Keratinocyte (primary cell): ENCODE data around the gene C21orf58. TPM values are rescaled to one million over a fixed set of nuclear protein-coding genes. Genes with fewer than 3 reads are reported as not detected.

Experiments
- DNase-seq: peaks from one replicate; pipeline ENCODE4 v3.0.0-alpha.2; 2011; ENCODE audit warnings: low read depth, missing footprints, low spot score
- FAIRE-seq: peaks from 2 replicates; lab custom pipeline; 2011; peaks lifted over from hg19 to GRCh38; lab: Jason Lieb, UNC
- H2AFZ ChIP-seq: 2 replicates; pipeline ENCODE4 v1.6.0; 2012; ENCODE audit warnings: low read length, control low read depth, inconsistent platforms; ENCODE audit not compliant: control insufficient read depth
- H3K27ac ChIP-seq: 2 replicates; pipeline ENCODE4 v1.5.1; 2011; ENCODE audit warnings: low read length; ENCODE audit not compliant: control insufficient read depth, insufficient read depth
- H3K27me3 ChIP-seq: 3 replicates; pipeline ENCODE4 v1.6.0; 2011; ENCODE audit warnings: low read length; ENCODE audit not compliant: control insufficient read depth, insufficient read depth; ENCODE audit errors: extremely low read depth
- H3K36me3 ChIP-seq, 2 experiments: 2 replicates in 1 of 2; 3 replicates in 1 of 2; pipeline ENCODE4 v1.5.1; 2011; ENCODE audit warnings: low read length in 2 of 2, mild to moderate bottlenecking in 1 of 2; ENCODE audit not compliant: control insufficient read depth in 2 of 2, insufficient read depth in 2 of 2; ENCODE audit errors: extremely low read depth in 1 of 2
- H3K4me1 ChIP-seq: 3 replicates; pipeline ENCODE4 v1.5.1; 2011; ENCODE audit warnings: low read length; ENCODE audit not compliant: control insufficient read depth, insufficient read depth; ENCODE audit errors: extremely low read depth
- H3K4me2 ChIP-seq: 3 replicates; pipeline ENCODE4 v1.6.0; 2011; ENCODE audit warnings: low read depth, low read length; ENCODE audit not compliant: control insufficient read depth, insufficient read depth; ENCODE audit errors: extremely low read depth
- H3K4me3 ChIP-seq, 3 experiments: fragments of 200-600 bp in 1 of 3; sonication (generic) in 1 of 3; 2 replicates in 2 of 3; 3 replicates in 1 of 3; pipeline ENCODE4 v1.5.1; 2011 to 2016; ENCODE audit warnings: low read length in 3 of 3, mild to moderate bottlenecking in 3 of 3, control low read depth in 2 of 3, inconsistent platforms in 1 of 3, low read depth in 1 of 3, mixed read lengths in 1 of 3, mixed run types in 1 of 3, moderate library complexity in 1 of 3; ENCODE audit not compliant: control insufficient read depth in 2 of 3, insufficient read depth in 2 of 3; ENCODE audit errors: extremely low read depth in 1 of 3
- H3K79me2 ChIP-seq: 2 replicates; pipeline ENCODE4 v1.6.0; 2012; ENCODE audit warnings: low read length; ENCODE audit not compliant: control insufficient read depth, insufficient read depth
- H3K9ac ChIP-seq: 3 replicates; pipeline ENCODE4 v1.6.0; 2011; ENCODE audit warnings: low read length; ENCODE audit not compliant: control insufficient read depth, insufficient read depth; ENCODE audit errors: extremely low read depth
- H3K9me1 ChIP-seq: 3 replicates; pipeline ENCODE4 v1.6.0; 2011; ENCODE audit warnings: low read length; ENCODE audit not compliant: control insufficient read depth, insufficient read depth; ENCODE audit errors: extremely low read depth
- H3K9me3 ChIP-seq: 2 replicates; pipeline ENCODE4 v1.5.1; 2012; ENCODE audit warnings: low read depth, low read length; ENCODE audit not compliant: control insufficient read depth
- H4K20me1 ChIP-seq: 3 replicates; pipeline ENCODE4 v1.6.0; 2011; ENCODE audit warnings: low read length; ENCODE audit not compliant: control insufficient read depth, insufficient read depth; ENCODE audit errors: extremely low read depth
- EZH2 ChIP-seq: IDR thresholded peaks from one replicate; pipeline ENCODE4 v1.6.1; 2012; ENCODE audit warnings: inconsistent platforms, mild to moderate bottlenecking, low read length, moderate library complexity
- dilution Hi-C: fragments of 300-500 bp; cut with MboI; formaldehyde crosslinking; loops from one replicate; pipeline ENCODE4 v1.7.0; 2020; ENCODE audit warnings: low sequenced_read_pairs; ENCODE audit not compliant: extremely low pct_ligation_motif_present
- polyA plus RNA-seq, 5 experiments: library from polyadenylated mRNA; depleted of rRNA in 3 of 5; stranded (reverse) in 3 of 5; stranded (forward) in 1 of 5; unstranded in 1 of 5; fragments of >200 nt; gene quantifications; 1 replicate in 1 of 5; 2 replicates in 3 of 5; 3 replicates in 1 of 5; pipeline versions ENCODE4 v1.2.1 to v1.2.3, GENCODE V29; 2011 to 2012; ENCODE audit warnings: missing spikeins in 2 of 5, low read depth in 1 of 5, low replicate concordance in 1 of 5
- TF ChIP-seq, protein P1 (sequence below), 3 experiments: IDR thresholded peaks in 1 of 3; conservative IDR thresholded peaks in 1 of 3; optimal IDR thresholded peaks in 1 of 3; 2 replicates in 2 of 3; 3 replicates in 1 of 3; pipeline versions ENCODE3 to v1.5.1; 2011; ENCODE audit warnings: low read length in 3 of 3, mild to moderate bottlenecking in 3 of 3, moderate library complexity in 2 of 3, control low read depth in 1 of 3, inconsistent platforms in 1 of 3; ENCODE audit not compliant: insufficient read depth in 2 of 3; ENCODE audit errors: extremely low read depth in 1 of 3

C21orf58 gene
- polyA plus RNA-seq, 1 donor (not counting 4 experiments of a cell fraction or from before 2014, with no cell fraction given): 1.2 TPM

GRCh38 chr21:46356494-46357334, 33.0 kb upstream of the C21orf58 start:
- no peaks in the 10 kb centered on the region for H4K20me1 ChIP-seq
- peaks cover 27 to 42% of the 10 kb centered on the region in 2 experiments for H3K36me3 ChIP-seq
- H3K4me3 ChIP-seq: no peak overlapping the region
- H3K27ac ChIP-seq: no peak overlapping the region
- DNase-seq (no peak), FAIRE-seq (no peak)
- H2AFZ ChIP-seq: no peak overlapping the region
- dilution Hi-C loops: no loop called here
- TF ChIP-seq EZH2: no peak
- TF ChIP-seq, protein P1, sequence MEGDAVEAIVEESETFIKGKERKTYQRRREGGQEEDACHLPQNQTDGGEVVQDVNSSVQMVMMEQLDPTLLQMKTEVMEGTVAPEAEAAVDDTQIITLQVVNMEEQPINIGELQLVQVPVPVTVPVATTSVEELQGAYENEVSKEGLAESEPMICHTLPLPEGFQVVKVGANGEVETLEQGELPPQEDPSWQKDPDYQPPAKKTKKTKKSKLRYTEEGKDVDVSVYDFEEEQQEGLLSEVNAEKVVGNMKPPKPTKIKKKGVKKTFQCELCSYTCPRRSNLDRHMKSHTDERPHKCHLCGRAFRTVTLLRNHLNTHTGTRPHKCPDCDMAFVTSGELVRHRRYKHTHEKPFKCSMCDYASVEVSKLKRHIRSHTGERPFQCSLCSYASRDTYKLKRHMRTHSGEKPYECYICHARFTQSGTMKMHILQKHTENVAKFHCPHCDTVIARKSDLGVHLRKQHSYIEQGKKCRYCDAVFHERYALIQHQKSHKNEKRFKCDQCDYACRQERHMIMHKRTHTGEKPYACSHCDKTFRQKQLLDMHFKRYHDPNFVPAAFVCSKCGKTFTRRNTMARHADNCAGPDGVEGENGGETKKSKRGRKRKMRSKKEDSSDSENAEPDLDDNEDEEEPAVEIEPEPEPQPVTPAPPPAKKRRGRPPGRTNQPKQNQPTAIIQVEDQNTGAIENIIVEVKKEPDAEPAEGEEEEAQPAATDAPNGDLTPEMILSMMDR (optimal IDR thresholded peaks at IDR 0.05 in 1 of 3, IDR thresholded peaks at IDR 0.05 in 1 of 3, conservative IDR thresholded peaks at IDR 0.05 in 1 of 3; ENCODE audit: extremely low read depth in 1 of 3, insufficient read depth in 2 of 3, low read length in 3 of 3): no peak
- no peaks in the 10 kb centered on the region for H3K4me1 ChIP-seq
- H3K79me2 ChIP-seq: no peaks in the 10 kb centered on the region
- H3K9me3 ChIP-seq: no peaks in the 10 kb centered on the region
- H3K27me3 ChIP-seq: no peaks in the 10 kb centered on the region
- no peak overlapping the region for H3K9ac ChIP-seq
- no peaks in the 10 kb centered on the region for H3K9me1 ChIP-seq
- H3K4me2 ChIP-seq: no peak overlapping the region

DNA sequence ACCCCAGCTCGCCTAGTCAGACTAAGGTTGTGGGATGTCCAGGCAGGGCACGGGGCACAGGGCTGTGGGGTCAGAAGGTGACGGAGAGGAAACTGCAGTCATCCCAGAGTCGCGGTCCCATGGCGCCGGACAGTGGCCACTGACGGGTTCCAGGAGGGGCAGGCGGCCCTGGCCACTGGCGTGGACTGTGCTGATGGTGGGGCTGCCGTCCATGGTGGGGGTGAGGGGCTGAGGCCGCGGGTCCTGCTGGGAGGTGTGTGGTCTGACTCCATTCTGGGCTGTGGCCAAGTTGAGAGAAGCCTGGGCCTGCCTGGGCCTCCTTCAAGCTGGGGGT, 32.3 kb upstream of the C21orf58 start:
- no peak for DNase-seq
- dilution Hi-C loops: no loop called here
- Histone ChIP-seq H3K9ac (no peak overlapping the region), H3K27ac (no peak overlapping the region), H3K9me1 (no peaks in the 10 kb centered on the region), H3K79me2 (no peaks in the 10 kb centered on the region), H3K9me3 (no peaks in the 10 kb centered on the region), H3K4me2 (no peak overlapping the region), H4K20me1 (no peaks in the 10 kb centered on the region), H2AFZ (no peak overlapping the region), H3K27me3 (no peaks in the 10 kb centered on the region), H3K36me3 (peaks cover 32 to 41% of the 10 kb centered on the region in 2 experiments), H3K4me1 (no peaks in the 10 kb centered on the region), H3K4me3 (no peak overlapping the region)
- no peak for FAIRE-seq
- TF ChIP-seq, protein P1 (optimal IDR thresholded peaks at IDR 0.05 in 1 of 3, IDR thresholded peaks at IDR 0.05 in 1 of 3, conservative IDR thresholded peaks at IDR 0.05 in 1 of 3; ENCODE audit: extremely low read depth in 1 of 3, insufficient read depth in 2 of 3, low read length in 3 of 3): no peak
- TF ChIP-seq EZH2: no peak
